Mesenchymal stem cell (in vitro differentiated cells and primary cell): ENCODE measurements around the gene EEPD1.
A peak's percentile ranks its signal among the peaks of the same experiment; 100 is the strongest.

Experiments used
- DNase-seq: peaks from one replicate; pipeline ENCODE4 v3.0.0-alpha.2; 2013
- H2AFZ ChIP-seq: one replicate; pipeline ENCODE4 v1.6.1; 2013; ENCODE audit warnings: low read depth, mild to moderate bottlenecking, control low read depth, inconsistent platforms, low read length, moderate library complexity
- H2AK5ac ChIP-seq: 2 replicates; pipeline ENCODE4 v1.6.1; 2013; ENCODE audit warnings: low read length, moderate library complexity, mild to moderate bottlenecking, inconsistent platforms; ENCODE audit not compliant: severe bottlenecking
- H2BK120ac ChIP-seq: one replicate; pipeline ENCODE4 v1.6.1; 2013; ENCODE audit warnings: low read depth, mild to moderate bottlenecking, inconsistent platforms, low read length, moderate library complexity
- H2BK12ac ChIP-seq, 2 experiments: one replicate each; pipeline ENCODE4 v1.6.1; 2013; ENCODE audit warnings: inconsistent platforms in 2 of 2, low read length in 2 of 2, mild to moderate bottlenecking in 2 of 2, moderate library complexity in 2 of 2, control low read depth in 1 of 2
- H2BK15ac ChIP-seq: one replicate; pipeline ENCODE4 v1.6.1; 2013; ENCODE audit warnings: mild to moderate bottlenecking, low read depth, inconsistent platforms; ENCODE audit not compliant: poor library complexity, severe bottlenecking
- H2BK5ac ChIP-seq: 2 replicates; pipeline ENCODE4 v1.6.1; 2013; ENCODE audit warnings: low read depth, mild to moderate bottlenecking, low read length, control low read depth, inconsistent platforms; ENCODE audit not compliant: poor library complexity, severe bottlenecking
- H3K14ac ChIP-seq, 2 experiments: one replicate each; pipeline ENCODE4 v1.6.1; 2013; ENCODE audit warnings: inconsistent platforms in 2 of 2, low read length in 2 of 2, control low read depth in 1 of 2, mild to moderate bottlenecking in 1 of 2, moderate library complexity in 1 of 2
- H3K18ac ChIP-seq, 2 experiments: one replicate each; pipeline ENCODE4 v1.6.1; 2013; ENCODE audit warnings: inconsistent platforms in 2 of 2, low read length in 2 of 2, control low read depth in 1 of 2, low read depth in 1 of 2, mild to moderate bottlenecking in 1 of 2
- H3K23ac ChIP-seq, 2 experiments: one replicate each; pipeline ENCODE4 v1.6.1; 2013; ENCODE audit warnings: inconsistent platforms in 2 of 2, low read length in 2 of 2, mild to moderate bottlenecking in 2 of 2, moderate library complexity in 2 of 2, control low read depth in 1 of 2
- H3K27ac ChIP-seq: 2 replicates; pipeline ENCODE4 v1.5.1; 2013; ENCODE audit warnings: mild to moderate bottlenecking, moderate library complexity, low read length, control low read depth, inconsistent platforms; ENCODE audit not compliant: poor library complexity, severe bottlenecking
- H3K27me3 ChIP-seq, 2 experiments: 2 replicates each; pipeline versions ENCODE4 v1.6.1 to v1.7.0; 2013; ENCODE audit warnings: low read length in 2 of 2, mild to moderate bottlenecking in 2 of 2, moderate library complexity in 2 of 2, control low read depth in 1 of 2, inconsistent platforms in 1 of 2; ENCODE audit not compliant: control insufficient read depth in 1 of 2, insufficient read depth in 1 of 2
- H3K36me3 ChIP-seq, 2 experiments: 2 replicates each; pipeline versions ENCODE4 v1.6.1 to v1.7.0; 2013; ENCODE audit warnings: low read length in 2 of 2, control low read depth in 1 of 2, inconsistent platforms in 1 of 2, low read depth in 1 of 2, mild to moderate bottlenecking in 1 of 2; ENCODE audit not compliant: insufficient read depth in 2 of 2, control insufficient read depth in 1 of 2
- H3K4ac ChIP-seq, 2 experiments: one replicate each; pipeline ENCODE4 v1.6.1; 2013; ENCODE audit warnings: inconsistent platforms in 2 of 2, low read length in 2 of 2, mild to moderate bottlenecking in 2 of 2, moderate library complexity in 2 of 2, control low read depth in 1 of 2, low read depth in 1 of 2
- H3K4me1 ChIP-seq: 2 replicates; pipeline ENCODE4 v1.6.1; 2013; ENCODE audit warnings: low read depth, low read length, control low read depth; ENCODE audit not compliant: control insufficient read depth, insufficient read depth
- H3K4me2 ChIP-seq: 2 replicates; pipeline ENCODE4 v1.6.1; 2013; ENCODE audit warnings: low read length, mild to moderate bottlenecking, inconsistent platforms; ENCODE audit not compliant: poor library complexity, severe bottlenecking
- H3K4me3 ChIP-seq, 2 experiments: 2 replicates each; pipeline versions ENCODE4 v1.5.1 to v1.7.0; 2013; ENCODE audit warnings: low read length in 2 of 2, mild to moderate bottlenecking in 2 of 2, control low read depth in 1 of 2, low read depth in 1 of 2; ENCODE audit not compliant: insufficient read depth in 1 of 2
- H3K79me1 ChIP-seq: replicated peaks from 2 replicates; pipeline ENCODE4 v1.6.1; 2013; ENCODE audit warnings: mild to moderate bottlenecking, control low read depth, low read length, inconsistent platforms; ENCODE audit not compliant: poor library complexity, severe bottlenecking
- H3K9ac ChIP-seq: 2 replicates; pipeline ENCODE4 v1.7.0; 2013; ENCODE audit warnings: mild to moderate bottlenecking, low read length, moderate library complexity
- H3K9me3 ChIP-seq: 2 replicates; pipeline ENCODE4 v1.7.0; 2013; ENCODE audit warnings: mild to moderate bottlenecking, low read length; ENCODE audit not compliant: control insufficient read depth
- H4K8ac ChIP-seq: one replicate; pipeline ENCODE4 v1.6.1; 2013; ENCODE audit warnings: inconsistent platforms, mild to moderate bottlenecking, low read length, moderate library complexity
- H4K91ac ChIP-seq: one replicate; pipeline ENCODE4 v1.6.1; 2013; ENCODE audit warnings: mild to moderate bottlenecking, low read length, inconsistent platforms
- WGBS: methylation state at CpG from one replicate; pipeline ENCODE4 v1.1.7; 2013; ENCODE audit warnings: mixed read lengths; 5-methylcytosine and 5-hydroxymethylcytosine counted together

EEPD1 gene

DNA sequence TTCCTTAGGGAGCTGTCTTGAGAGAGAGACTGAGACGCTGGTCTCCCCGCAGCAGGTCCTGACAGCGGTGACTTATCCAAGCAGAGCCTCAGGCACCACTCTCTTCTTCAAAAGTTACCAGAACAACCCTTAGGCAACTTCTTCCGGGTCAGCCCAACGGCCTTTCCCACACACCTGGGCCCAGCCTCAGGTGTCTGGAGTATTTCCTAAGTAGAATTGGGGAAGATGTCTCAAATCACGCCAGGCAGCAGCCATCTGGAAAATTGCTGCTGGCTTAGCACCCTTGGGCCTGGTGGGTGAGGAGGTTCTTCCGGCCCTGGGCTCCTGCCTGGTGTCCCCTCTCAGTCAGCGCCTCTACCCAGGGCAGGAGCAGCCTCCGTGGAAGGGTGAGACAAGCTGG lies 156.2 kb downstream of the EEPD1 start:
- peaks cover 6% of the 10 kb centered on the region for H3K4me1 ChIP-seq
- no peak overlapping the region for H2BK15ac ChIP-seq
- no peak overlapping the region for H2AK5ac ChIP-seq
- DNase-seq, result no peak
- no peak overlapping the region for H4K8ac ChIP-seq
- H3K79me1 ChIP-seq, result no peaks in the 10 kb centered on the region
- H2AFZ ChIP-seq, result no peak overlapping the region
- no peak overlapping the region for H3K4me3 ChIP-seq
- peak overlapping the region in 1 of 2 experiments; percentile 3 for H3K14ac ChIP-seq
- no peak overlapping the region for H3K27ac ChIP-seq
- H3K4ac ChIP-seq, result no peak overlapping the region
- peak overlapping the region in 1 of 2 experiments; percentile 5 for H3K18ac ChIP-seq
- H3K4me2 ChIP-seq, result no peak overlapping the region
- H3K9me3 ChIP-seq, result no peaks in the 10 kb centered on the region
- no peaks in the 10 kb centered on the region for H3K36me3 ChIP-seq
- H3K9ac ChIP-seq, result no peak overlapping the region
- H3K27me3 ChIP-seq, result peaks cover 0 to 7% of the 10 kb centered on the region in 2 experiments
- H3K23ac ChIP-seq, result peak overlapping the region in 1 of 2 experiments; percentile 70
- no peak overlapping the region for H4K91ac ChIP-seq
- H2BK120ac ChIP-seq, result no peak overlapping the region
- peak overlapping the region in 1 of 2 experiments; percentile 54 for H2BK12ac ChIP-seq
- WGBS, result 80% methylated on average over 9 of the region's 9 CpGs
- no peak overlapping the region for H2BK5ac ChIP-seq

- H3K4me1 ChIP-seq, result peaks cover 6% of the 10 kb centered on the region
- no peaks in the 10 kb centered on the region for H3K9me3 ChIP-seq
- no peak overlapping the region for H4K8ac ChIP-seq
- no peaks in the 10 kb centered on the region for H3K36me3 ChIP-seq
- H2BK12ac ChIP-seq, result no peak overlapping the region
- H3K79me1 ChIP-seq, result no peaks in the 10 kb centered on the region
- no peak overlapping the region for H2BK15ac ChIP-seq
- no peak overlapping the region for H2BK5ac ChIP-seq
- H2AFZ ChIP-seq, result no peak overlapping the region
- H3K9ac ChIP-seq, result no peak overlapping the region
- no peak for DNase-seq
- H2BK120ac ChIP-seq, result no peak overlapping the region
- H3K27ac ChIP-seq, result no peak overlapping the region
- H3K23ac ChIP-seq, result peak overlapping the region in 1 of 2 experiments; percentile 70
- H3K4me2 ChIP-seq, result no peak overlapping the region
- H3K4me3 ChIP-seq, result no peak overlapping the region
- peak overlapping the region in 1 of 2 experiments; percentile 29 for H3K18ac ChIP-seq
- H4K91ac ChIP-seq, result peak overlapping the region; percentile 32
- H3K27me3 ChIP-seq, result peaks cover 0 to 9% of the 10 kb centered on the region in 2 experiments
- H3K14ac ChIP-seq, result no peak overlapping the region
- no peak overlapping the region for H2AK5ac ChIP-seq
- H3K4ac ChIP-seq, result no peak overlapping the region
- 81% methylated on average over 7 of the region's 8 CpGs for WGBS
Measured at GRCh38 chr7:36309716-36310115, 156.7 kb downstream of the EEPD1 start.

DNA sequence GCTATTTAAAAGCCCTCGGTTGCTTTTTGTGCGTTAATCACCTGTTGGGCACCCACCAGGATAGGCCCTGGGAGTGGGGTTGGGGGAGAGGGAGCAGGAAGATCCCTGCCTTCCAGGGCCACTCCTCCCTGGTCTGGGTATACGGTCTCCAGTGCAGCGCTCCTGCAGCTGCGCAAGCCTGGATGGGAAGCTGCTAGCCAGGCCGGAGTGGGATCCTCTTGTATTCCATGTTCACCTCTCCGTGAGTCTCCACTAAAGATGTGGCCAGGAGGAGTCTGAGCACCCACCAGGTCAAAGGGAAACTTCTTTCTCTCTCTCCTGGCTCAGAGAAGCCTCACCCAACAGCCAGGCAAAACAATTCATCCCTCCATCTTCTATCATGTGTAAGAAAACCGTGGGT lies 157.8 kb downstream of the EEPD1 start:
- no peak overlapping the region for H3K4me2 ChIP-seq
- H3K4me3 ChIP-seq, result no peak overlapping the region
- no peak overlapping the region for H2BK5ac ChIP-seq
- H3K27me3 ChIP-seq, result peaks cover 0 to 13% of the 10 kb centered on the region in 2 experiments
- no peak overlapping the region for H2BK120ac ChIP-seq
- no peak overlapping the region for H3K27ac ChIP-seq
- H3K4me1 ChIP-seq, result peaks cover 6% of the 10 kb centered on the region
- no peak overlapping the region for H2BK15ac ChIP-seq
- H4K91ac ChIP-seq, result no peak overlapping the region
- H3K14ac ChIP-seq, result no peak overlapping the region
- H3K36me3 ChIP-seq, result no peaks in the 10 kb centered on the region
- no peak for DNase-seq
- no peak overlapping the region for H3K9ac ChIP-seq
- no peak overlapping the region for H3K18ac ChIP-seq
- H4K8ac ChIP-seq, result no peak overlapping the region
- no peak overlapping the region for H2BK12ac ChIP-seq
- no peak overlapping the region for H2AK5ac ChIP-seq
- H3K23ac ChIP-seq, result no peak overlapping the region
- H2AFZ ChIP-seq, result no peak overlapping the region
- H3K79me1 ChIP-seq, result no peaks in the 10 kb centered on the region
- H3K4ac ChIP-seq, result no peak overlapping the region
- no peaks in the 10 kb centered on the region for H3K9me3 ChIP-seq
- WGBS, result 94% methylated on average over 8 of the region's 8 CpGs

DNA sequence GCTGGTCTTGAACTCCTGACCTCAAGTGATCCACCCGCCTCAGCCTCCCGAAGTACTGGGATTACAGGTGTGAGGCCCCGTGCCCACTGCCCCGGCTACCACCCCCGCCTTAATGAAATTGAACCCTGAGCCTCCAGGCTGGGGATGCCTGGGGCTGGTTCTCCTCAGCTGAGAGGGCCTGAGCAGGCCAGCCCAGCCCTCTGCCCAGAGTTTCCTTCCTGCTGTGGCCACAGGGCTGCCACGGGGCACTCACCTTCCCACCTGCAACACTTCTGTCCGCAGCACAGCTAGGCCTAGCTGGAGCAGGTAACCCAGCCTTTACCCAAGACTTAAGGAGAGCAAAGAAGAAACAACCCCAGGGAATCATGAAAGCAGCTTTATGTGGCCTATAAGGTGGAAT lies 158.5 kb downstream of the EEPD1 start:
- no peak overlapping the region for H3K18ac ChIP-seq
- no peaks in the 10 kb centered on the region for H3K9me3 ChIP-seq
- H2AFZ ChIP-seq, result no peak overlapping the region
- H4K91ac ChIP-seq, result no peak overlapping the region
- H3K23ac ChIP-seq, result no peak overlapping the region
- no peak overlapping the region for H2AK5ac ChIP-seq
- WGBS, result 90% methylated on average over 7 of the region's 7 CpGs
- H2BK5ac ChIP-seq, result no peak overlapping the region
- no peak overlapping the region for H2BK120ac ChIP-seq
- H2BK12ac ChIP-seq, result peak overlapping the region in 1 of 2 experiments; percentile 25
- no peaks in the 10 kb centered on the region for H3K36me3 ChIP-seq
- no peak overlapping the region for H3K4me3 ChIP-seq
- no peak overlapping the region for H3K27ac ChIP-seq
- peaks cover 0 to 13% of the 10 kb centered on the region in 2 experiments for H3K27me3 ChIP-seq
- no peak overlapping the region for H3K4ac ChIP-seq
- no peaks in the 10 kb centered on the region for H3K79me1 ChIP-seq
- no peak overlapping the region for H3K4me2 ChIP-seq
- no peak overlapping the region for H3K14ac ChIP-seq
- H4K8ac ChIP-seq, result no peak overlapping the region
- H3K4me1 ChIP-seq, result peaks cover 6% of the 10 kb centered on the region
- DNase-seq, result no peak
- H3K9ac ChIP-seq, result no peak overlapping the region
- no peak overlapping the region for H2BK15ac ChIP-seq
